GM12872 (cell line): ENCODE results near the gene TANGO2.

ENCODE experiments used
- CTCF ChIP-seq: IDR thresholded peaks from 3 replicates; pipeline ENCODE4 v1.5.1; 2011; ENCODE audit warnings: low read depth, mild to moderate bottlenecking, low read length, moderate library complexity; ENCODE audit not compliant: insufficient read depth

The TANGO2 gene

DNA sequence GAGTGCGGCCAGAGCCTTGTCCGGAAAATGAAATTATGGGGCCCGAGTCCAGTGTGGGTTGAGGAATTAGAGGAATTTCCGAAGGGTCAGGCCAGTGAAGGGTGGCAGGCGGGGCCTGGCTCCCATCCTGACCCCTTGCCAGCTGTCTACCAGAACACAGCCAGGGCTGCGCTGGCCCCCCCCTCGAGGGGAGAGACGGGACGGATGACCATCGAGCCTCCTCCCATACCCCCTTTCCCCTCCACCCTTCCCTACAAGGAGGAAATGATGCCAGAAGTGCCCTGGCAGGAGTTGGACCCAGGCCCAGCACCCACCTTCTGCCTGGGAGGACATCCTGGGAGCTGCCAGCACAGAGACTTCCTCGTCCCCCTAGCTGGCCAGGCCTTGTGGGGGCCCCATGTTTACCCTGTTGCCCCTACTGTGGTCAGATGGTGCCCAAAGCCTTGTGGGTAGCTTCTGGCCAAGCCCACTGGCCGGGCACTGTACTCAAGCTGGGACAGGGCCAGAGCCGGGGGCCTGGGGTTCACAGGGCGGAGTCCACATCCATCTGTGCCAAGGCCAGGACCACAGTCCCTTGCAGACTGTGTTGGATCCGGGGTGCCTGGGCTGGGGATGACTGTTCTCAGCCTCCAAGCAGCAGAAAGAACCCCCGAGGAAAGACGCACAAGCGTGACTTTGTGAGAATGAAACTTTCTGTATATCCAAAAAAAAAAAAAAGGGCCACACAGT lies 25.1 kb upstream of the TANGO2 start:
- no peak for TF ChIP-seq CTCF

GRCh38 chr22:19996694-19997384 lies 24.1 kb upstream of the TANGO2 start:
- no peak for TF ChIP-seq CTCF

- no peak for TF ChIP-seq CTCF
Observed at GRCh38 chr22:19997561-19998231, 23.2 kb upstream of the TANGO2 start.

DNA sequence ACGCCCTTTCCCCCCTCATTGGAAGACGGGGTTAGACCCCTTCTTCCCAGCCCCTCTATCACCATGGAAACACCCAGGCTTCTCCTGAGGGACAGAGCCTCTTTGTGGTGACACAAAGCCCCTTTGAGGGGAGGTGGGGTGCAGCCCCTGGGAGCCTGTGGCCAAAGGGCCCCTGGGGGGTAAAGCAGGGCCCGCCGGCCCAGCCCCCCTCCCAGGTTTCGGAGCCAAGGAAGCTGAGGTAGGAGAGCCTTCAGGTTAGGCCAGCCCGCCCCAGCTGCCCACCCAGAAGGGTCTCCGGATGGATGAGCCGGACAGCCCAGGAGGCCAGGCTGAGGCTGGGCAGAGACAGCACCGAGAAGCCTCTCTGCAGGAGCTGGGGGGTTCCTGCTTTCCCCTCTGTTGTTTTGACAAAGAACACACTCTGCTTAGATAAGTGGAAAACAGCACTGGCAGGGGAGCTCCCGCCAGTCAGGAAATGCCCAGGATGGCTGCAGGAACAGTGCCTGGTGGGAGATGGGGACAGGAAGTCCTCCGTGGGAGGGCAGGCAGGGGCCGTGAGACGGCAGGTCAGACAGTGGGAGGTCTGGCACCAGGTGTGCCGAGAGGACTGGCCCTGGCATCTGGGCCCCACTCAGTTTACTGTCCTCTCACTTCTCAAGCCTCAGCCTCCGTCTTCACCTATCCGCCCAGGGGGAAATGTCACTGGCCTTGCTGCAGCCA lies 22.5 kb upstream of the TANGO2 start:
- no peak for TF ChIP-seq CTCF

GRCh38 chr22:19998991-19999820 lies 21.7 kb upstream of the TANGO2 start:
- no peak for TF ChIP-seq CTCF

- TF ChIP-seq CTCF = no peak
Observed at GRCh38 chr22:20000246-20001081, 20.4 kb upstream of the TANGO2 start.
